MM.1S (cell line): ENCODE measurements around the gene BMAL1.

Source experiments
- CTCF ChIP-seq: fragments of 300-600 bp; sonication (generic); IDR thresholded peaks from 2 replicates; pipeline ENCODE4 v1.5.1; 2016; ENCODE audit warnings: antibody characterized with exemption, low read length, mixed read lengths
- EZH2 ChIP-seq: fragments of 300-600 bp; sonication (generic); optimal IDR thresholded peaks from 2 replicates; pipeline ENCODE3; 2017; ENCODE audit warnings: low read depth, mild to moderate bottlenecking, antibody characterized with exemption, low read length, mixed read lengths
- EZH2phosphoT487 ChIP-seq: fragments of 300-600 bp; sonication (generic); IDR thresholded peaks from 2 replicates; pipeline ENCODE4 v1.6.1; 2018; ENCODE audit warnings: antibody characterized with exemption, low read length

GRCh38 chr11:13376838-13377237 is 99.2 kb downstream of the BMAL1 start:
- no peak for TF ChIP-seq CTCF
- TF ChIP-seq EZH2: no peak
- no peak for TF ChIP-seq EZH2phosphoT487
